Thyroid gland (tissue), 4 donors: ENCODE data around the gene EML4. TPM values are rescaled to one million over a fixed set of nuclear protein-coding genes. Genes with fewer than 3 reads are reported as not detected.
A peak's percentile ranks its signal among the peaks of the same experiment; 100 is the strongest.
"Not testable (repeated sequence)": the region's sequence is repeated elsewhere in the genome, so short reads cannot be mapped to it uniquely, and the experiment has no call there.

ENCODE experiments used
- DNase-seq, 2 donors: peaks; one replicate each; pipeline ENCODE4 v3.0.0-alpha.2; 2019
- H3K27ac ChIP-seq, 3 donors: fragments of 200-600 bp; sonication (generic); 1 replicate in 2 of 3; 2 replicates in 1 of 3; pipeline ENCODE4 v1.5.1; 2016 to 2019; ENCODE audit warnings: mild to moderate bottlenecking in 1 of 3, moderate library complexity in 1 of 3
- H3K27me3 ChIP-seq: fragments of 200-600 bp; sonication (generic); one replicate; pipeline ENCODE4 v1.5.1; 2019
- H3K36me3 ChIP-seq, 2 donors: fragments of 200-600 bp; sonication (generic); one replicate each; pipeline ENCODE4 v1.5.1; 2016 to 2019
- H3K4me1 ChIP-seq, 2 donors: fragments of 200-600 bp; sonication (generic); one replicate each; pipeline ENCODE4 v1.5.1; 2017 to 2019
- H3K4me3 ChIP-seq, 3 donors: fragments of 200-600 bp; sonication (generic); replicated peaks in 1 of 3; 1 replicate in 2 of 3; 2 replicates in 1 of 3; pipeline ENCODE4 v1.5.1; 2016; ENCODE audit warnings: mild to moderate bottlenecking in 1 of 3
- H3K9me3 ChIP-seq: fragments of 200-600 bp; sonication (generic); one replicate; pipeline ENCODE4 v1.5.1; 2017
- POLR2A ChIP-seq, 2 donors: fragments of 450-650 bp; IDR thresholded peaks; one replicate each; pipeline ENCODE4 v1.6.1; 2017; ENCODE audit warnings: antibody characterized with exemption in 2 of 2, mild to moderate bottlenecking in 2 of 2, moderate library complexity in 1 of 2
- WGBS, 2 donors: methylation state at CpG; one replicate each; pipeline ENCODE4 v1.1.5; 2017; 5-methylcytosine and 5-hydroxymethylcytosine counted together
- intact Hi-C: fragments of 100-400 bp; cut with DNase I; formaldehyde crosslinking; loops from one replicate; pipeline ENCODE4 v1.15.1; 2023
- total RNA-seq, 4 donors: library from RNA; depleted of rRNA; stranded (reverse); fragments of >200 nt; gene quantifications; one replicate each; pipeline ENCODE4 v1.2.3, GENCODE V29; 2016
- TF ChIP-seq, protein P1 (sequence below), 6 experiments: fragments of 200-600 bp in 3 of 6; fragments of 450-650 bp in 3 of 6; sonication (generic) in 3 of 6; IDR thresholded peaks; one replicate each; pipeline ENCODE4 v1.5.1; 2016 to 2019; ENCODE audit warnings: antibody characterized with exemption in 6 of 6, mild to moderate bottlenecking in 2 of 6, inconsistent platforms in 1 of 6, moderate library complexity in 1 of 6

Gene EML4
- total RNA-seq, 4 donors from 2014 or later = 52.5 to 67.2 (median 64.7) TPM

DNA sequence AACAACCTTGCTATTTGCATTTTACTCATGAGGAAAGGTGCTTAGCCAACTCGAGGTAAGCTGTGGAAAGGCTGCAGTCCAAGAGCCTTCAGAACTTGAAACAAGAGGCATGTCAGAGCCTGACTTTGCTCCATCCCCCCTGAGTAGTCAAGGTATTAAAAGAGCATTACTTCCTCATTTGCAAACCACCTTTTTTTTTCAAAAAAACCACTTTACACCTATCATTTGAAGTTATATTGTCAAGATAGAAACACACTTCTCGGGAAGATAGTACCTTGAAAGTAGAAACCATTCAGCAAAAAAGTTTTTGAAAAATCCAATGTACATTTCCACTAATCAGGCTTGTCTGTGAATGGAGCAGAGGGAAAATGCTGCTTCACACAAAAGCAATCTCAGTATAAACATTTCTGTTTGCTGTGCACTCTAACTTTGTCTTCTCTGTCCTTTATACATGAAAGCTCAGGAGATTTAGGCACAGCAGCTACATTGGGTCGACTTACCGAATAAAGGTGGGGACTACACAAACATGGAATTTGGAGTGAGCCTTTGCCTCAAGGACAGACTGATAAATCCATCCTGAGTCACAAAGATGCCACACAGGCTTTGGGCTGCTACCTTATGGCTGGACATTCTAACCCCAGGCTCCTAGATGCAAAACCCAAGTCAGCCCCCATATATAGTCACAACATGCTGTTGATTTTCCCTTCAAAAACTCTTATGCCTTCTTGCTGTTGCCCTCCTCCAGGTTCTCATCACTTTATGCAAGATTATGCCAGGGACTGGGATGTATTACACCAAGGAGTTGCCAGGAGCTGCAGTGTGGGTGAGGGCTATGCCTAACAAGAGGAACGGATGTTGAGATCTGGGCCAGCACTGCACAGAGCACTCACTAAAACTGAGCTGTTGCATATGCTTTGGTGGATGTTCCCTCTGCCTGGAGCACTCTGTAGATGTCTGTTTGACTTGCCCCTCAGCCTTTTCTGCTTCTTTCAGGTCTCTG, 41.4 kb upstream of the EML4 start:
- TF ChIP-seq, protein P1, sequence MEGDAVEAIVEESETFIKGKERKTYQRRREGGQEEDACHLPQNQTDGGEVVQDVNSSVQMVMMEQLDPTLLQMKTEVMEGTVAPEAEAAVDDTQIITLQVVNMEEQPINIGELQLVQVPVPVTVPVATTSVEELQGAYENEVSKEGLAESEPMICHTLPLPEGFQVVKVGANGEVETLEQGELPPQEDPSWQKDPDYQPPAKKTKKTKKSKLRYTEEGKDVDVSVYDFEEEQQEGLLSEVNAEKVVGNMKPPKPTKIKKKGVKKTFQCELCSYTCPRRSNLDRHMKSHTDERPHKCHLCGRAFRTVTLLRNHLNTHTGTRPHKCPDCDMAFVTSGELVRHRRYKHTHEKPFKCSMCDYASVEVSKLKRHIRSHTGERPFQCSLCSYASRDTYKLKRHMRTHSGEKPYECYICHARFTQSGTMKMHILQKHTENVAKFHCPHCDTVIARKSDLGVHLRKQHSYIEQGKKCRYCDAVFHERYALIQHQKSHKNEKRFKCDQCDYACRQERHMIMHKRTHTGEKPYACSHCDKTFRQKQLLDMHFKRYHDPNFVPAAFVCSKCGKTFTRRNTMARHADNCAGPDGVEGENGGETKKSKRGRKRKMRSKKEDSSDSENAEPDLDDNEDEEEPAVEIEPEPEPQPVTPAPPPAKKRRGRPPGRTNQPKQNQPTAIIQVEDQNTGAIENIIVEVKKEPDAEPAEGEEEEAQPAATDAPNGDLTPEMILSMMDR (IDR thresholded peaks at IDR 0.05) = no peak
- no peak for TF ChIP-seq POLR2A (IDR thresholded peaks at IDR 0.05)
- H3K9me3 ChIP-seq = no peaks in the 10 kb centered on the region
- no peaks in the 10 kb centered on the region for H3K27me3 ChIP-seq
- intact Hi-C loops = no loop called here
- WGBS, 2 donors = 52% methylated on average over 5 of the region's 5 CpGs
- H3K36me3 ChIP-seq = no peaks in the 10 kb centered on the region
- peaks cover 28 to 53% of the 10 kb centered on the region in 2 donors for H3K4me1 ChIP-seq
- H3K27ac ChIP-seq = peak overlapping the region in 2 of 3 donors; percentile 22 to 25
- DNase-seq = peak in 1 of 2 donors; percentile 19
- H3K4me3 ChIP-seq = no peak overlapping the region

DNA sequence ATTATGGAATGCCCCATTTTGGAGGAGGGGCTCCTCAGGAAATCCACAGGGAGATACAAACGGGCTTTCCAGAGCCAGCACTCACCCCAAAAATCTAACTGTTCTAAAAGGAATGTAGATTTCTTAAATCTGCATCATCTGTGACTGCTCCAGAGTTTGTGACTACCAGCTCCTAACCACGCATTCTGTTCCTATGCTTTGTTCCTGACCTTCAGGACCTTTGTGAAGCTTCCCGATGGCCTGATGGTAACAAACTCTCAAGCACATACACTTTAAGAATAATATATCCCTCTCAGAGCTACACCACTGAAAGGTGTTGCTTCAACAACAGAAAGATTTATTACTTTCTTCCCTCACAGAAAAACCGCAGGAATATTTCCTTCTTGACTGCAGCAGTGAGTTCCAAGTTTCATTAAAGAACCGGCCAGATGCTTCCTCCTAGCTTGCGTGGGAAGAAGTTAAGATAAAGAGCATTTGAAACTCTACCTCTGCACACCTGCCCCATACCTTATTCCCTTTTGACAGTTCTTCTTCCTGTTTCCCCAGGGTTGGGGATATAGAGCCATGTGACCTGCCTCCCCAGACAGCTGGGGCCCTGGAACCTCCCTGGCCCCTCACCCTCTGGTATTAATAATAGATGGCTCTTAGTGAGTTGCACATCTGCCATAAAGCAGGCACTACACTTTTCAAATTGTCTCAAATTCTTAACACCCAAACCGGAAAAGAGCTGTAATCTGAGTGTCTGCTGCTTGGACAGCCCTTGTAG, 40.2 kb upstream of the EML4 start:
- H3K27me3 ChIP-seq = no peaks in the 10 kb centered on the region
- intact Hi-C loops = no loop called here
- 76% methylated on average over 7 of the region's 7 CpGs for WGBS, 2 donors
- no peak overlapping the region for H3K4me3 ChIP-seq
- TF ChIP-seq, protein P1 (IDR thresholded peaks at IDR 0.05) = no peak
- TF ChIP-seq POLR2A (IDR thresholded peaks at IDR 0.05) = no peak
- H3K4me1 ChIP-seq = peaks cover 37 to 64% of the 10 kb centered on the region in 2 donors
- no peaks in the 10 kb centered on the region for H3K9me3 ChIP-seq
- DNase-seq = no peak
- no peaks in the 10 kb centered on the region for H3K36me3 ChIP-seq
- H3K27ac ChIP-seq = no peak overlapping the region

DNA sequence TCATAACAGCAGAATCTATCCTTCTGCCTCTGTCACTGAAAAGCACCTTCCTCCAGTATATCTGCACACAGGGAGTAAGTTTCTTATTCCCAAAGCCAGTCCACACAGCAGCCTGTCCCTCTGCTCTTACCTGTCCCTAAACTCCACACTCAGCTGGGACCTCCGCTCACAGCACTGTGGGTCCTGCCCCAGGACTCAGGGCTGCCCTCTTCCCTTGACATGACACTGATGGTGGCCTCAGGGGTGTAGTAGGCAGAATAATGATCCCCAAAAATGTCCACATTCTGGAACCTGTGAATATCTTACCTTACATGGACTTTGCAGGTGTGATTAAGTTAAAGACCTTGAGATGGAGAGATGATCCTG, 39.7 kb upstream of the EML4 start:
- TF ChIP-seq, protein P1 (IDR thresholded peaks at IDR 0.05) = no peak
- TF ChIP-seq POLR2A (IDR thresholded peaks at IDR 0.05) = no peak
- no peaks in the 10 kb centered on the region for H3K36me3 ChIP-seq
- 100% methylated on average over 1 of the region's 1 CpG for WGBS, 2 donors
- H3K27ac ChIP-seq = no peak overlapping the region
- no peaks in the 10 kb centered on the region for H3K9me3 ChIP-seq
- no peak for DNase-seq
- no peaks in the 10 kb centered on the region for H3K27me3 ChIP-seq
- intact Hi-C loops = no loop called here
- H3K4me1 ChIP-seq = peaks cover 40 to 67% of the 10 kb centered on the region in 2 donors
- no peak overlapping the region for H3K4me3 ChIP-seq

GRCh38 chr2:42129947-42130346, 39.2 kb upstream of the EML4 start:
- DNase-seq = no peak
- intact Hi-C loops = no loop called here
- no peaks in the 10 kb centered on the region for H3K9me3 ChIP-seq
- peak overlapping the region in 1 of 3 donors; percentile 87 for H3K27ac ChIP-seq
- H3K4me3 ChIP-seq = no peak overlapping the region
- no peaks in the 10 kb centered on the region for H3K27me3 ChIP-seq
- peaks cover 40 to 67% of the 10 kb centered on the region in 2 donors for H3K4me1 ChIP-seq
- 95 to 97% methylated on average over 5 of the region's 5 CpGs for WGBS, 2 donors
- H3K36me3 ChIP-seq = no peaks in the 10 kb centered on the region
- TF ChIP-seq, protein P1 (IDR thresholded peaks at IDR 0.05) = no peak
- no peak for TF ChIP-seq POLR2A (IDR thresholded peaks at IDR 0.05)

GRCh38 chr2:42130858-42131257, 38.3 kb upstream of the EML4 start:
- WGBS, 2 donors = 90 to 95% methylated on average over 10 of the region's 10 CpGs
- H3K27ac ChIP-seq = peak overlapping the region; percentile 59 to 94 (median 87)
- peaks cover 40 to 61% of the 10 kb centered on the region in 2 donors for H3K4me1 ChIP-seq

More at GRCh38 chr2:42130858-42131257, 38.3 kb upstream of the EML4 start:
- DNase-seq, H3K9me3 ChIP-seq, intact Hi-C loops, H3K4me3 ChIP-seq, H3K27me3 ChIP-seq, H3K36me3 ChIP-seq: not testable (repeated sequence)
